ENCODE measurements around the gene HOXD13.

DNA sequence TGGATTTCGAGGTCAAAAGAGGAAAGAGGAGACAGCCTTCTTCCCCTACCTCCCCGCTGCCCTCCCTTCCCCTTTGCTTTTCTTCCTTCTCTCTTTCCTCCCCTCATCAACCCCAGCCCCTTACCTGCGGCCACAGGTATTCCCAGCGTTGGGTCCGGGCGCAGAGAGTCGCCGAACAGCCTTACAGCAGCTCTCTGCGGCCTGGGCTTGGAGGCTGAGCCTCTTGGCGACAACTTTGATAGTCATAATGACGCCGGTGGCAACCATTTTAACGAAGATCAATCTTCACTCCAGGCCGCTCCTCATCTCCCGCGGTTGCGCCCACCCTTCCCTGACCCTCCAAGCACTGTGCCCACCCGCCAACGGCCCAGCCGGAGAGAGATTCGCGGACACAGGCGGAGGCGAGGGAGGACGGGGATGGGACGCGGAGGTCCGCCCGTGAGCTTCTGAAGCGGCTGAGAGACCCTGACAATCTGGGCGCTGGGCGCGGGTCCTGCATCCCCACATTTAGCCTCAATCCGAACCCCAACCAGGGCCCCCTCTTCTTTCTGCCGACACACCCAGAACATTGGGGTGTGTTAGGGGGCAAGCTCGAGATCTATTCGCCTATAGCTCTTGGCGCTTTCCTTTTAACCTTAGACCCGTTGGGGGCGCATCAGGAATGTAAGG, 7.3 kb upstream of the HOXD13 start:
- TF ChIP-seq, protein P1, sequence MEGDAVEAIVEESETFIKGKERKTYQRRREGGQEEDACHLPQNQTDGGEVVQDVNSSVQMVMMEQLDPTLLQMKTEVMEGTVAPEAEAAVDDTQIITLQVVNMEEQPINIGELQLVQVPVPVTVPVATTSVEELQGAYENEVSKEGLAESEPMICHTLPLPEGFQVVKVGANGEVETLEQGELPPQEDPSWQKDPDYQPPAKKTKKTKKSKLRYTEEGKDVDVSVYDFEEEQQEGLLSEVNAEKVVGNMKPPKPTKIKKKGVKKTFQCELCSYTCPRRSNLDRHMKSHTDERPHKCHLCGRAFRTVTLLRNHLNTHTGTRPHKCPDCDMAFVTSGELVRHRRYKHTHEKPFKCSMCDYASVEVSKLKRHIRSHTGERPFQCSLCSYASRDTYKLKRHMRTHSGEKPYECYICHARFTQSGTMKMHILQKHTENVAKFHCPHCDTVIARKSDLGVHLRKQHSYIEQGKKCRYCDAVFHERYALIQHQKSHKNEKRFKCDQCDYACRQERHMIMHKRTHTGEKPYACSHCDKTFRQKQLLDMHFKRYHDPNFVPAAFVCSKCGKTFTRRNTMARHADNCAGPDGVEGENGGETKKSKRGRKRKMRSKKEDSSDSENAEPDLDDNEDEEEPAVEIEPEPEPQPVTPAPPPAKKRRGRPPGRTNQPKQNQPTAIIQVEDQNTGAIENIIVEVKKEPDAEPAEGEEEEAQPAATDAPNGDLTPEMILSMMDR (conservative IDR thresholded peaks at IDR 0.05): no peak
- TF ChIP-seq EZH2 (IDR thresholded peaks at IDR 0.05; ENCODE audit: low read depth): no peak

All from PC-9 (cell line).